ENCODE results near the gene NELL2.

Gene NELL2

GRCh38 chr12:44490181-44490580, 385.9 kb downstream of the NELL2 start:
- H3K27me3 ChIP-seq (ENCODE audit: control insufficient read depth, insufficient read depth, low read length) = no peaks in the 10 kb centered on the region
- H3K9me3 ChIP-seq (ENCODE audit: control insufficient read depth, low read depth, low read length) = peaks cover 6% of the 10 kb centered on the region
- no peak overlapping the region for H3K4me3 ChIP-seq (ENCODE audit: low read length)
- no peaks in the 10 kb centered on the region for H3K4me1 ChIP-seq (ENCODE audit: control insufficient read depth, low read depth, low read length)
- H3K9ac ChIP-seq (ENCODE audit: low read length) = no peak overlapping the region
- no peak overlapping the region for H3K27ac ChIP-seq (ENCODE audit: low read length)
- H3K36me3 ChIP-seq (ENCODE audit: control insufficient read depth, low read depth, low read length) = no peaks in the 10 kb centered on the region

- Histone ChIP-seq H3K4me1 (ENCODE audit: control insufficient read depth, low read depth, low read length) (no peaks in the 10 kb centered on the region), H3K9ac (ENCODE audit: low read length) (no peak overlapping the region), H3K9me3 (ENCODE audit: control insufficient read depth, low read depth, low read length) (no peaks in the 10 kb centered on the region), H3K4me3 (ENCODE audit: low read length) (no peak overlapping the region), H3K27me3 (ENCODE audit: control insufficient read depth, insufficient read depth, low read length) (no peaks in the 10 kb centered on the region), H3K36me3 (ENCODE audit: control insufficient read depth, low read depth, low read length) (no peaks in the 10 kb centered on the region), H3K27ac (ENCODE audit: low read length) (no peak overlapping the region)
Measured at GRCh38 chr12:44488180-44488579, 387.9 kb downstream of the NELL2 start.

GRCh38 chr12:44484862-44485261, 391.3 kb downstream of the NELL2 start:
- H3K9me3 ChIP-seq (ENCODE audit: control insufficient read depth, low read depth, low read length) = no peaks in the 10 kb centered on the region
- no peak overlapping the region for H3K9ac ChIP-seq (ENCODE audit: low read length)
- H3K27ac ChIP-seq (ENCODE audit: low read length) = no peak overlapping the region
- no peaks in the 10 kb centered on the region for H3K36me3 ChIP-seq (ENCODE audit: control insufficient read depth, low read depth, low read length)
- H3K4me3 ChIP-seq (ENCODE audit: low read length) = no peak overlapping the region
- H3K4me1 ChIP-seq (ENCODE audit: control insufficient read depth, low read depth, low read length) = no peaks in the 10 kb centered on the region
- no peaks in the 10 kb centered on the region for H3K27me3 ChIP-seq (ENCODE audit: control insufficient read depth, insufficient read depth, low read length)

- H3K4me3 ChIP-seq (ENCODE audit: low read length) = no peak overlapping the region
- no peaks in the 10 kb centered on the region for H3K27me3 ChIP-seq (ENCODE audit: control insufficient read depth, insufficient read depth, low read length)
- H3K4me1 ChIP-seq (ENCODE audit: control insufficient read depth, low read depth, low read length) = no peaks in the 10 kb centered on the region
- no peak overlapping the region for H3K27ac ChIP-seq (ENCODE audit: low read length)
- no peaks in the 10 kb centered on the region for H3K36me3 ChIP-seq (ENCODE audit: control insufficient read depth, low read depth, low read length)
- peaks cover 18% of the 10 kb centered on the region for H3K9me3 ChIP-seq (ENCODE audit: control insufficient read depth, low read depth, low read length)
- H3K9ac ChIP-seq (ENCODE audit: low read length) = no peak overlapping the region
Measured at GRCh38 chr12:44477331-44477980, 398.7 kb downstream of the NELL2 start.

- H3K4me3 ChIP-seq (ENCODE audit: low read length) = no peak overlapping the region
Measured at GRCh38 chr12:44476683-44477082, 399.4 kb downstream of the NELL2 start.

GRCh38 chr12:44465139-44465538, 411.0 kb downstream of the NELL2 start:
- H3K4me1 ChIP-seq (ENCODE audit: control insufficient read depth, low read depth, low read length) = peaks cover 13% of the 10 kb centered on the region
- H3K27ac ChIP-seq (ENCODE audit: low read length) = no peak overlapping the region
- no peaks in the 10 kb centered on the region for H3K9me3 ChIP-seq (ENCODE audit: control insufficient read depth, low read depth, low read length)
- H3K36me3 ChIP-seq (ENCODE audit: control insufficient read depth, low read depth, low read length) = no peaks in the 10 kb centered on the region
- no peak overlapping the region for H3K4me3 ChIP-seq (ENCODE audit: low read length)
- no peaks in the 10 kb centered on the region for H3K27me3 ChIP-seq (ENCODE audit: control insufficient read depth, insufficient read depth, low read length)
- no peak overlapping the region for H3K9ac ChIP-seq (ENCODE audit: low read length)

More at GRCh38 chr12:44476683-44477082, 399.4 kb downstream of the NELL2 start:
- Histone ChIP-seq H3K27me3 (ENCODE audit: control insufficient read depth, insufficient read depth, low read length) (no peaks in the 10 kb centered on the region), H3K9me3 (ENCODE audit: control insufficient read depth, low read depth, low read length) (peaks cover 18% of the 10 kb centered on the region), H3K4me1 (ENCODE audit: control insufficient read depth, low read depth, low read length) (no peaks in the 10 kb centered on the region), H3K27ac (ENCODE audit: low read length) (no peak overlapping the region), H3K36me3 (ENCODE audit: control insufficient read depth, low read depth, low read length) (no peaks in the 10 kb centered on the region), H3K9ac (ENCODE audit: low read length) (no peak overlapping the region)

- Histone ChIP-seq H3K36me3 (ENCODE audit: control insufficient read depth, low read depth, low read length) (no peaks in the 10 kb centered on the region), H3K27me3 (ENCODE audit: control insufficient read depth, insufficient read depth, low read length) (no peaks in the 10 kb centered on the region), H3K9me3 (ENCODE audit: control insufficient read depth, low read depth, low read length) (no peaks in the 10 kb centered on the region), H3K27ac (ENCODE audit: low read length) (no peak overlapping the region), H3K4me1 (ENCODE audit: control insufficient read depth, low read depth, low read length) (peaks cover 13% of the 10 kb centered on the region), H3K9ac (ENCODE audit: low read length) (no peak overlapping the region), H3K4me3 (ENCODE audit: low read length) (no peak overlapping the region)
Measured at GRCh38 chr12:44464180-44464579, 411.9 kb downstream of the NELL2 start.

GRCh38 chr12:44462729-44463128, 413.4 kb downstream of the NELL2 start:
- Histone ChIP-seq H3K27ac (ENCODE audit: low read length) (no peak overlapping the region), H3K4me1 (ENCODE audit: control insufficient read depth, low read depth, low read length) (peaks cover 13% of the 10 kb centered on the region), H3K27me3 (ENCODE audit: control insufficient read depth, insufficient read depth, low read length) (no peaks in the 10 kb centered on the region), H3K4me3 (ENCODE audit: low read length) (no peak overlapping the region), H3K36me3 (ENCODE audit: control insufficient read depth, low read depth, low read length) (no peaks in the 10 kb centered on the region), H3K9ac (ENCODE audit: low read length) (no peak overlapping the region), H3K9me3 (ENCODE audit: control insufficient read depth, low read depth, low read length) (no peaks in the 10 kb centered on the region)

GRCh38 chr12:44460261-44460660, 415.9 kb downstream of the NELL2 start:
- Histone ChIP-seq H3K9ac (ENCODE audit: low read length) (no peak overlapping the region), H3K36me3 (ENCODE audit: control insufficient read depth, low read depth, low read length) (no peaks in the 10 kb centered on the region), H3K27me3 (ENCODE audit: control insufficient read depth, insufficient read depth, low read length) (no peaks in the 10 kb centered on the region), H3K4me1 (ENCODE audit: control insufficient read depth, low read depth, low read length) (peaks cover 13% of the 10 kb centered on the region), H3K4me3 (ENCODE audit: low read length) (no peak overlapping the region), H3K27ac (ENCODE audit: low read length) (no peak overlapping the region), H3K9me3 (ENCODE audit: control insufficient read depth, low read depth, low read length) (no peaks in the 10 kb centered on the region)

GRCh38 chr12:44459569-44459968, 416.5 kb downstream of the NELL2 start:
- H3K27me3 ChIP-seq (ENCODE audit: control insufficient read depth, insufficient read depth, low read length) = no peaks in the 10 kb centered on the region
- H3K9me3 ChIP-seq (ENCODE audit: control insufficient read depth, low read depth, low read length) = no peaks in the 10 kb centered on the region
- H3K9ac ChIP-seq (ENCODE audit: low read length) = no peak overlapping the region
- no peak overlapping the region for H3K27ac ChIP-seq (ENCODE audit: low read length)
- H3K36me3 ChIP-seq (ENCODE audit: control insufficient read depth, low read depth, low read length) = no peaks in the 10 kb centered on the region
- no peak overlapping the region for H3K4me3 ChIP-seq (ENCODE audit: low read length)
- peaks cover 9% of the 10 kb centered on the region for H3K4me1 ChIP-seq (ENCODE audit: control insufficient read depth, low read depth, low read length)
